GM18511 (cell line): ENCODE measurements around the gene DNAJC25.

ENCODE experiments used
- ATAC-seq: cut with Tn5 transposase; IDR thresholded peaks from one replicate; pipeline ENCODE4 v1.9.1; 2021; ENCODE audit warnings: mild to moderate bottlenecking, moderate library complexity; ENCODE audit not compliant: unreplicated experiment

The DNAJC25 gene

DNA sequence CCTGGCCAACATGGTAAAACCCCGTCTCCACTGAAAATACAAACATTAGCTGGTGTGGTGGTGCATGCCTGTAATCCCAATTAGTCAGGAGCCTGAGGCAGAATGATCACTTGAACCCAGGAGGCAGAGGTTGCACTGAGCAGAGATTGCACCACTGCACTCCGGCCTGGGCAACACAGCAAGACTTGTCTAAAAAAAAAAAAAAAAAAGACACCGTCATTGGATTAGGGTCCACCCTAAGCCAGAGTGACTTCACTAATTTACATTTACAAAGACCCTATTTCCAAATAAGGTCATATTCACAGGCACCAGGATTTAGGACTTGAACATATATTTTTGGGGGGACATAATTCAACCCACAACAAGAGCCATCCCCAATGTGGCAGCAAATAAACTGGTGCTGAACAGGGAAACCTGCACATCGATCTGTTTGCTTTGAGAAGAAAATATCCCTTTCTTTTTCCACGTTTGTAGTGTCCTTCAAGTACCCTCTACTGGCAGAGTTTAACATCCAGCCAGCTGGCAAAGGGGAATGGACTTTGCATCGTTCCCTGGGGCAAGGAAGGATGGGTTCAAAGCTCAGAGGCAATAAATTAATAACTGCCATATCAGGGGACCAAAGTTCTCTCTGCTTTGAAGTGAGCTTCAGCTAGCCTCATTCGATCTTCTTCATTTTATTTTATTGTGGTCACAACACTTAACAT is 3.7 kb upstream of the DNAJC25 start:
- ATAC-seq, result no peak

DNA sequence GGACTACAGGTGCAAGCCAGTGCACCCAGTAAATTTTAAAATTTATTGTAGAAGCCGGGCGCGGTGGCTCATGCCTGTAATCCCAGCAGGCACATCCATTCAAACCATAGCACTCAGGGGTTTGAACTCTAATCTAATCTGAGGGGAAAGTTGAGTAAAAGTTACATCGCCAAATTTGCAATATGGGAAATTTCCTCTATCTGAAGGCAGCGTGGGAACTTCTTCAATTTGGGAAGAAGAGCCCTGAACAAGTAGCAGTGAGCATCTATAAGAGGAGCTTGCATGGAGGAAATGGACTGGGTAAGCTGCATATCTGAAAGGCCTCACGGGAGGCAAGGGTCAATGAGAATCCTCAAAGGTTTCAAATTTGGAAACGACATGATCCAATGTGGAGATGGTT is 2.7 kb upstream of the DNAJC25 start:
- no peak for ATAC-seq

DNA sequence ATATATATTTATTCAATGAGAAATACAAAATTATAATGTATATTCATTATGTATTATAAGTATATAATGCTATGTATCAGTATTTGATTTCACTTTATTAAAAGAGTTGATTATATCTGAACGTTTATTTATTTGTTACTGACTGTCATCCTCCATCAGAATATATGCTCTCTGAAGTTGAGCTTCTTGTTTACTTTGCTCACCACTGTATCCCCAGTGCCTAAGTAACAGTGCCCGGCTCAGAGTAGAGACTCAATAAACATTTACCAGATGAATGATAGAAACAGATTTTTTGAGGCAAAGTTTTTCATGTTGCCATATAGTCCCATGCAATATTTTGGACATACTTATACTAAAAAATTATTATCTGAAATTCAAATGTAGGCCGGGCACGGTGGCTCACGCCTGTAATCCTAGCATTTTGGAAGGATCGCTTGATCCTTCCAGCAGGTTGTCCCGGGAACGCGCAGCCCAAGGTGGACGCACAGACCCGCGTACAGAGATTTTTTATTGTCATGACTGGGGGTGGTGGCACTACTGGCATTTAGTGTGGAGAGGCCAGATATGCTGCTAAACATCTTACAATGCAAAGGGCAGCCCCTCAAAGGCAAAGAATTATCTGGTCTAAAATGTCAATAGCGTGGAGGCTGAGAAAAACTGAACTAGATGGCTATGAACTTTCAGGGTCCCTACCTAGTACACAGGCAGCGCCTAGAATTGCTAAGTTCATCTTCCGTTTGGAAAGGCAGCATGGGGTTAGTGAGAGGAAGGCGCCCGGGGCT is 761 bp upstream of the DNAJC25 start:
- ATAC-seq, result peak; percentile 39

DNA sequence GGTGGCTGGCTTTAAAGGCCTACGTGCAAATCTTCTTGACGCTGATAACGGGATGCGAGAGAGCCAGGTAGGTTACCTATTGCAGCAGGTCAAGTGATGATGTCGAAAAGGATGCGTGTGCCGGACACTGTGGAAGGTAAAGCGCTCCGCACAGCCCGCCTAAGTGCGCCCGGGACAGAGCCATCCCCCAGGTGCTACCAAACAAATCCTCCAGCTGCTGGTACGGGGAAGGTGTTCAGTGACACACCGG is 245 bp upstream of the DNAJC25 start:
- ATAC-seq, result no peak

DNA sequence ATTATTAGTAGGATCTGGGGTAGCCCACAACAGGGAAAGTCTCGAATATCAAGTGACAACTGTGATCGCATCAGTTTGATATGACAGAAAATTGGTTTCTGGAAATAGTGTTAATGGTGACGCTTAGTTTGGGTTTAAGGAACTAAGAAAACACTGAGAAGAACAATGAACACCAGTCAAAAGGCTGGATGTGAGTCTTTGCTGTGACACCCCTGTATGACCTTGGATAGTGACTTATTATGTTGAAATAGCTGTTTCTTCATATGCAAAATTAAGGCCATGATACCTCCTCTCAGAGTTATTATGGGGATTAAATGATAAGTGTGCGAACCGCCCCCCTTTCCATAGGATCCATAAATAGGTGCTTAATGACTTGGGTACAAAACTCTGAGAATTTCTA is 926 bp downstream of the DNAJC25 start:
- ATAC-seq, result no peak

DNA sequence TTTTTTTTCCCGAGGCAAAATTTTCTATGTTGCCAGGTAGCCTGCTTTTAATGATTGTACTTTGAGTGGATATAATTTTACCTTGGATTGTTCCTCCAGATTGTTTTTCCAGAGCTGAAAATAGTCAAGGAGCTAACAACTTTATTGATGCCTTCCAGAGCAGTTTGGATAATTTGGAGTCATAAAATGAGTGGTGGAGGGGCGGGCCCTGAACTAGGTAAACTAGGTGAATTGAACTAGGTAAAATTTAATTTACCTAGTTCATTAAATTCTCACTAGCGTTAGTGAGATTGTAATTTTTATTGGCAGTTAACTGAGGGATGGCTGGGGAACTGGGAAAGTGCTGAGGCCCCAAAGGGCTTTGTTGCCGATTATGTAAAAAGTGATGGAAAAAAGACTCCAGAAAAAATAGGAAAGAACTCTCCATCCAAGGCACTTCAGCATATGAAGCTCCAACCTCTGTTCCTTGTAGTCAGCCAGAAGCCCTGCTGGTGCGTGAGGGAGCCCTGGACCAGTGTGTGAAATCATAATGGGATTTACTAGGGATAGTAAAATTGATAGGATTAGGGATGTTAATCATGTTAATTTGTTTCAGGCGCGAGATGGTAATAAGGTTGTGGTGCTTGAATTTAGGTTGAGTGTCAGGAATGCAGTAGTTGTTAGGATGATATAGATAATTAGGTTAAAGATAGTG is 1.7 kb downstream of the DNAJC25 start:
- ATAC-seq, result no peak

DNA sequence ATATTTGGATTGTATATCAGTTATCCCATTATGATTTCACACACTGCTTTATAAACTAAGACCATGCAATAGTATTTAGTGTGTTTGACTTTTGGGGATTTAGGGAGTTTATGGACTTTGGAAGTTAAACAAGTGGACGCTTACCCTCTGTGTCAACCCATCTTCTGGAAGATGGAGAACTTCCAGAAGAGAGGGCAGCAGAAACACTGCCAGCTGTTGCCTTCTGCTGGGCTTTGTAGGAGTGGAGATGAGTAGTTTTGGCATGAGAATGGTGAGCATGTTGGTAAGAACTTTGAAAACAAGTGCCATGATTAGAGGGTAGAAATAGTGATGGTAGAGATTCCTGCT is 2.2 kb downstream of the DNAJC25 start:
- no peak for ATAC-seq

DNA sequence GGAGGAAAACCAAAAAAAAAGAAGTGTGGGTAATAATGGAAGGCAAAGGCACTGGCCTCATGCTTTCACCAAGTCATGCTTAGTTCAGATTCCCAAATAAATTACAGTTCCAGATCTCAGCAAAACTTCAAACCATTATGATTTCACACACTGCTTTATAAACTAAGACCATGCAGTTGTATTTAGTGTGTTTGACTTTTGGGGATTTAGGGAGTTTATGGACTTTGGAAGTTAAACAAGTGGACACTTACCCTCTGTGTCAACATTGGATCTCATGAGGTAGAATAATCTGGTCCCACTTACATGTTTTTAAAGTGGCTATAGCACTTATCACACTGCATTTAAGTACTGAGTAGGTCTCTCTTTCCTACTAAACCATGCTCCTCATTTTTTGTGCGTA is 3.7 kb downstream of the DNAJC25 start:
- ATAC-seq, result no peak

DNA sequence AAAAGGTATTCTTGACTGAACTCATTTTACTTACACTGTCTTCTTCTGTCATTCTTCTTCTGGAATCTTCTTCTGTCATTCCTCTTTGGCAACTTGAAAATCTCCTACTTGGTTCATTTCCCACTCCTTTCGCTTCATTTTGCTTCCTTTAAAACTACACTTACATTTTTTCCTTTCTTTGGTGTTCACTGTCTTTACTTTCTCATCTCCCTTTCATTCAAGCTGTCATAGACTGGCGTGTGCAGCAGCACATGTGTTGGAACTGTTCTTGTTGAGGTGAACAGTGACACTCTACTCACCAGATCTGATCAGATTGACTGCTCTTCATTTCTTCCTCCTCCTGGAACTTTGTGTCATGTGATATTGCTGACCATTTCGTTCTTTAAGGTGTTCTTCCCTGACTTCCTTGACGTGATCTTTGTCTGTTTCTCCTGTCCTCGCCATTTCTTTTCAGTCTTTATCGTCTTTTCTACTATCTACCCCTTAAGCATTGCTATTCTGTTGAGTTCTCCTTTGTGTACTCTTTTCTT is 6.4 kb downstream of the DNAJC25 start:
- no peak for ATAC-seq

DNA sequence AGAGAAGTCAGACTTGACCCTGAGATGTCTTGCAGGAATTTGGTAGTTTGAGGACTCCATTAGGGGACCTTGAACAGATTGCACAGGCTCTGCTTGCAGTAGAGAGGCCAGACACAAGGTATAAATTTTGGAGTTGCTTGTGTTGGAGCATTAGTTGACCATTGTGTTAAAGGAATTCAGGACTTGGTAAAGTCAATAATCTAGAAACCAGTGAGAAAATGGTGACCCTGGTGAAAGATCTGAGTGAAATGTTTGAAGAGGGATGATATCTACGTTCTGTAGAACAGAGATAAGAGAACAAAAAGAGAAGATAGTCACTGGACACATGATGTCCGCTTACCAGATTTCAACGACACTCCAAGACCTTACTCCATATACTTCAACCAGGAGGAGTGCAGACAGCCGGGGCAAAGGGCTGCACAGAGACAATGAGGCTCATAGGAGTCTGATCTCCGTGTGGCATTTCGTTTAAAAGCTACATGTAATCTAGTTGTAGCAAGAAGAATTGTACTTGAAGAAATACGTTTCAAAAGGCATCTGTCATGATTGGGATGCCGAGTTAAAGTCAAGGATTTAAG is 13.2 kb downstream of the DNAJC25 start:
- ATAC-seq, result no peak

DNA sequence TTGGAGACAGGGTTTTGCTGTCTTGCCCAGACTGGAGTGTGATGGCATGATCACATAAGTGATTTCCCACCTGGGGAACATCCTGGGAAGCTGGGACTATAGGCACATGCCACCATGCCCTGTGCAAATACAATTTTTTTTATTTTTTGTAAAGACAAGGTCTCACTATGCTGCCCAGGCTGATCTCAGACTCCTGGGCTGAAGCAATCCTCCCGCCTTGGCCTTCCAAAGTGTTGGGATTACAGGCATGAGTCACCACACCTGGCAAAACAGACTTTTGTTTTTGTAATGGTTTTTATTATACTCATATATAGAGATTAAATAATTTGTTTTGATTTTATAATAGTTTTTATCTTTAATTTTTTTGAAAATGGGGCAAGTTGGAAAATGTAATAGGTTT is 14.7 kb downstream of the DNAJC25 start:
- ATAC-seq, result no peak

DNA sequence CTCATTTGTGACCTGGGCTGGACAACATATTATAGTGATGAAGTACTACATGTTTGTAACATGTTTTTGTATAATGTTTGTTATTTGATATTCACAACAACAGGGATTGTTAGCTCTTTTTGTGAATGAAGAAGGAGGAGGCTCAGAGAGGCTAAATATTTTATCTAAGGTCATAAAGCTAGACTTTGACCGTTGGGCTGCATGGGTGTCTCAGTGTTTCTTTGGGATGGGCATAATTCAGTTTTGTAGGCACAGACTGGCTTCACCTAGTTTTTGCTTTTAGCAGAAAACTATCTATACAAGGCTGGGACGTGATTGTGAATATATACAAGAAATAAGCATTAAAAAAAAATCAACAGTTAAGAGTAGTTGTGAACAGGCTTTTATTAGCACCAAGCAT is 15.3 kb downstream of the DNAJC25 start:
- no peak for ATAC-seq

DNA sequence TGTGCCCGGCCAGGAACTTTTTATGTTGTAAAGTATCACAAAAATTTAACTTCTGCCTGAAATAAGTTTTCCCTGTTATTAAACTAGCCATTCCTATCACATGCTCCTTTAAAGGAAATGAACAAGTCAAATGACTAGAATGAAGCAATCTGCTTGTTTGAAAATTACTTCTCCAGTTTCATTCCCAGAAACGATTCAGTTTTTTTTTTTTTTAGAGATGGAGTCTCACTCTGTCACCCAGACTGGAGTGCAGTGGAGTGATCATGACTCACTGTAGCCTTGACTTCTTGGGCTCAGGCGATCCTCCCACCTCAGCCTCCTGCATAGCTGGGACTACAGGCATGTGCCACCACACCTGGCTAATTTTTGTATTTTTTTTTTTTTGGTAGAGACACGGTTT is 16.9 kb downstream of the DNAJC25 start:
- ATAC-seq, result no peak

DNA sequence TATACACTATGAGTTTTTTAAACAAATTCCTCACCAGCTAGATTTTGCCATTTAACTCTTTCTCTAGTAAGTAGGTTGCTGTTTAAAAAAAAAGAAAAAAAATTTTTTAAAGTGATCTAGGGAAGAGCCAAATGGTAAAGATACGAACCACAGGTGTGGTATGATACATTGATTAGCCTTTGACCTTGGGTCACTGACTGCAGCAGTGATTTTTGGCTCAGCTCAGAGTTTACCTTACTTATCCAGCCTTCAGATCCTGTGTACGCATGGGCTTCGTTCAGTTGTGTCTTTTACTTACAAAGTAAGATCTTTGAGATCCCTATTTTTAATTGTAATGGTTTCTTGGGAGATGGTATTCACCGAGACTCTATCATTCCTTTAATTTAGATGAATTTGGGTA is 17.9 kb downstream of the DNAJC25 start:
- no peak for ATAC-seq

DNA sequence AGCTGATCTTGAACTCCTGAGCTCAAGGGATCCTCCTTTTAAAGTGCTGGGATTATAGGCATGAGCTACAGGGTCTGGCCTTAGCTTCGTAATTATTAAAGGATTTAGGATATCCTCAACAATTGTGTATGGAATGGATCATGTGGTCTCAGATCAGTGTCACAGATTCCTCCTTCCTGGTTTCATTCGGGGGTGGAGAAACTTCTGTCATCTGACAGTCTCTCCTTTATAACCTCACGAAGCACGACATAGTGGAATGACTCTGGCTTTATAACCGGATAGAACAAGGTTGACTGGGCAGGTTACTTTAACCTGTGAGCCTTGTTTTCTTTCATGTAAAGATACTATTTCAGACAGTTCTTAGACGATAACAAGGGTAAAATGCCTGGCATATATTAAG is 25.9 kb downstream of the DNAJC25 start:
- no peak for ATAC-seq

DNA sequence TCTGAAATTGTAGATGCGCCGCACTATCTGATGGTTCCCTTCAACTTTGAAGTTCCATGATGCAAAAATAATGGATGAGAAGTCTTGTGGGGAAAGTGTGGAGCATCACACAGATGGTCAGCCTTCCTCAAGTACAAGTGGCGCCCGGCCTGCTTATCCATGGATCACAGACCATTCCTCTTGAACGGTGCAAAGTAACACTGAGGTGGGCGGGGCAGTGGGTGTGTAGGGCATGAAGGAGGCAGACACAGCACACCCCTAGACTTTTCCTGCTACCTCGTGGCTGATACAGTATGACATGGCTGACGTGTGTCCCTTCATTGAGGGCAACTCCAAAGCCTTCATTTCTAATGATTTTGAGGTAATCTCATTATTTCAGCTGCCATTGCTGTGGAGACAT is 27.8 kb downstream of the DNAJC25 start:
- ATAC-seq, result no peak

DNA sequence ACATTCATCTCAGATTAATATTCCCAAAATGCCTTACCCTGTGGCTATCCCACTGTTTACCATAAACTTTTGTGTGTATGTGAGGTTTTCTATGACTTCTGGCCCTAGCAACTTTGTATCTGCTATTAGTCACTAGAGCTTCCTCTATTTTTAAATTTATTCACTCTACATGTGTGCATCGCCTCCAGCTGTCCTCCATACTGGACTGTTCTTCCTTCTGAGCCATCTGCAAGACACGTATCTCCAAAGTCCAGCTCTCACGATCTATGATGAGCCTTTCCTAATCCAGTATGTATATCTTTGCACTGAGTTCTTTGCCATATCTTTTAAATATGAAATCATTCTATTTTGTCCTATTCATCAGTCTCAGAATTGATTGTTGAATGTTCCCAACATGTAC is 28.6 kb downstream of the DNAJC25 start:
- ATAC-seq, result no peak

DNA sequence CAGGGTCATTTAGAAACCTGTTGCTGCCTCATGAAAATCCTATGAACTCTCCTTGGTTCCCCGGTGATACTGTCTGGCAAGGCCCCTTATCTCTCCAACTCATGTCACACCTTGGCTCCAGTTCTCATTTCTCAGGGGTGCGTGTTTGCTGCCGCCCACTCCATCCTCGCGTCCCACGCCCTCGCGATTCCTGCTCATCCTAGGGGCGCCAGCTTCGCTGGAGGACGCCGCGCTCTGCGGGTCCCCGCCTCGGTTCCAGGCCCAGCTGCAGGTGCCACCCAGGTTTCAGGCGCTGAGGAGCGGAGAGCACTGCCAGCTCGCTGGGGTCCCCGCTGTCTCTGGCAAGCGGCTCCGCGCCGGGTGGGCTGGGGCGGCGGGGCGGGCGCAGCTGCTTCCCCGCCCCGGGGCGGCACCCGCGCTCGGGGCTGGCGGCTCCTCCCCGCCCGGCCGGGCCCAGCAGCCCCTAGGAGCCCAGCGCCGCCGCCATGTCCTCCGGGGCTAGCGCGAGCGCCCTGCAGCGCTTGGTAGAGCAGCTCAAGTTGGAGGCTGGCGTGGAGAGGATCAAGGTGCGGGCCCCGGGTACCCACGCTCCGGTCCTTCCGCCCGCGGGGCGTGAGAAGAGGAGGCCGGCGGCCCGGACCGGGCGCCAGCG is 30.1 kb downstream of the DNAJC25 start, which contains the start of gene GNG10:
Gene GNG10 (plus strand): TSS at position 456 of the 652 bp plus-strand sequence. CDS start 30 bp downstream, at position 486.
- peak; percentile 90 for ATAC-seq

DNA sequence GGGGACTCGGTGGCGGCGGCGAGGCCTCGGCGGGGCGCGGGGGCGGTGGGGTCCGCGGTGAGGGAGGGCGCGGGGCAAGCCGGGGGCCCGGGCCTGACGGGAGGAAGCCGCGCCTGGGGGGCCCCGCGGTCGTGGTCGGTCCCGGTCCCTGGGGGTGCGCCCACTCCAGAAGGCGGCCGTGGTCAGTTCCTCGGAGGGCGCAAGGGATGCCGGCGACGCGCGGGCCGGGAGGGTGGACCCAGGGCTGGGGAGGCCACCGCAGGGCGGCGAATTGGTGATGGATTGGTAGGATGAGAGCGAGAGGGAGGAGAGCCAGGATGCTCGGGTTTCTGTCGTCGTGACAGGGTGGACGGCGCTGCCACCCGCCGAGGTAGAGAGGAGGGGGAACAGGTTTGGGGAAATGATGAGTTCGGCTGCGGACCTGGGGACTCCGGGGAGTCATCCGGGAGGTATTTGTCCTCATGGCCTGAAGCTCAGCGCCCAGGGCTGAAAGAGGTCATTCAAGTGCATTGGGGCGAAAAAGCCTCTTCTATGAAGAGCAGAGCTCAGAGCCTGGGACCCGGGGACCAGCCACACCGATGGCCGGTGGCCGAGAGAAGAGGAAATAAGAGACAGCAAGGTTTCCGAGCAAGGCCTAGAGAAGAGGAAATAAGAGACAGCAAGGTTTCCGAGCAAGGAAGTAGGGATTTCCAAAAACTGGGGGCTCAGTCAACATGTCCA is 30.8 kb downstream of the DNAJC25 start:
- ATAC-seq, result peak; percentile 37

DNA sequence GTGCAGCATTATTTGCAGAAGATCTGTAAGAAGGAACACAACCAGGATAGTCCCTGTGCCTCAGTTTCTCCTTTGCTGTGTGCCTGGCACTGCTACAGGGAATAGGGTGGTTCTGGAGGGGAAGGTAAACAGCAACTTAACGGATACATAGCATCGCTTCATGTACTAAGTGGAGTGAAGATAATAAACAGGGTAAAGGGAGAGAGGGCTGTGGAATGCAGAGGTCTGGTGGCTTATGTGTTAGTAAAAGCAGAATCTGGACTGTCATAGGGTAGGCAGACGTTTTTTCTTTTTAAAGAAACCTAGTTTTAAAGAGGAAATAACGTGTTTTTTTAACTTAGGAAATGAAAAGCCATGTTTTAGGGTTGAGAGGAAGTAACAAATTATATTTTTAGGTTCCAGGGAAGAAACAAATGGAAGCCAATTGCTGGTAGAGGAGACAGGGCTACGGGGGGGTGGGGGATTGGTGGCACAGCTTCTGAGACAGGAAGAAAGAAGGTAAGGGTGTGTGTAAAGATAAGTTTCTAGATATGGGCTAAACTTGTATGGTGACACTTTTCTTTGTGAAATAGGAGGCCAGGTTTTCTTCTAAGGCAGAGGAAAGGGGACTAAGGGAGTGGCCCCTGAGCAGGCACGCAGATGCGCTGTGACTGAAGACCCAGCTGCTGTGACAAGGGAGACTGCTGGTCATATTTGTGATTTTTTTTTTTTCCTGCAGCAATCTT is 31.6 kb downstream of the DNAJC25 start:
- ATAC-seq, result no peak
